ENCODE data around the gene FAM78A.
"Not testable (repeated sequence)": the region's sequence is repeated elsewhere in the genome, so short reads cannot be mapped to it uniquely, and the experiment has no call there.

Gene FAM78A

DNA sequence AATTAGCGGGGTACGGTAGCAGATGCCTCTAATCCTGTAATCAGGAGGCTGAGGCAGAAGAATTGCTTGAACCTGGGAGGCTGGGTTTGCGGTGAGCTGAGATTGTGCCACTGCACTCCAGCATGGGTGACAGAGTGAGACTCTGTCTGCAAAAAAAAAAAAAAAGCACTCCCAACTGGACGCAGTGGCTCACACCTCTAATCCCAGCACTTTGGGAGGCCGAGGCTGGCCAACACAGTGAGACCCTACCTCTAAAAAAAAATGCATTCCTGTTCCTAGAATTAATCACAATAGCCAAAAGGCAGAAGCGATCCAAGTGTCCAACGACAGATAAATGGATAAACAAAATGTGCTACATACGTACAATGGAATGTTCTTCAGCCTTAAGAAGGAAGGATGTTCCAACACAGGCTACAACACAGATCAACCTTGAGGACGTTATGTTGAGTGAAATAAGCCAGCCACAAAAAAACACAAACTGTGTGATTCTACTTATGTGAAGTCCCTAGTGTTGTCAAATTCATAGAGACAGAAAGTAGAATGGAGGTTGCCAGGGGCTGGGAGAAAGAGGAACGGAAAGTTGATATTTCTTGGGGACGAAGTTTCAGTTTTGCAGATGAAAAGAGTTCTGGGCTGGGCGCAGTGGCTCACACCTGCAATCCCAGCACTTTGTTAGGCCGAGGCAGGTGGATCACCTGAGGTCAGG, 13.8 kb downstream of the FAM78A start:
- no peak for DNase-seq

DNA sequence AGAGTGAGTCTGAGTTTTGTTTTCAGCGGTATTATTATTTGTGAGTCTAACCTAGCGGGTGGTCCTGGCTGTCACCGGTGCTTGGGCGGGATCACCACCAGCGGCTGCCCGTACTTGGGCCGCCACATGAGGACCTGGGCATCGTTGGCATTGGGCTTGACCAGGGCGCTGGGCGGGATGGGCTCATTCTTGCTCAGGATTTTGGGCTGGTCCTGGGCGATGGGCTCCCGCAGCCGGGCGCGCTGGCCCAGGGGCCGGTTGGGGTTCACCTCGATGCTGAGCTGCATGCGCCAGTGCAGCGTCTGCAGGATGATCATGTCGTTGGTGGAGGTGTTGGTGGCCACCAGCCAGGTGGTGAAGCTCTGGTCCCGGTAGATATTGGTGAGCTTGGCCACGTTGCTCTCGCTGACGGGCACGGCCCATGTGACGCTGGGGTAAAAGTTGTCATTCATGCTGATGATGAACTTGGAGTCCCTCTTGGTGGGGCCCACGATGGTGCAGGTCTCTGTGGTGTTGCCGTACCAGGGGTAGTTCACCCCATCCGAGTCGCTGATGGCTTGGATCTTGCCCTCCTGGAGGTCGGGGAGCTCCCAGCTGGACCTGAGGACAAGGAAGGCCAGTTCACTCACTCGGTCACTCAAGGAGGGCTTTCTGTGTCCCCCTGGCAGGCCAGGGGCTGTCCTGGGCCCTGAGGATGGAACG, 15.4 kb downstream of the FAM78A start:
- DNase-seq: no peak

DNA sequence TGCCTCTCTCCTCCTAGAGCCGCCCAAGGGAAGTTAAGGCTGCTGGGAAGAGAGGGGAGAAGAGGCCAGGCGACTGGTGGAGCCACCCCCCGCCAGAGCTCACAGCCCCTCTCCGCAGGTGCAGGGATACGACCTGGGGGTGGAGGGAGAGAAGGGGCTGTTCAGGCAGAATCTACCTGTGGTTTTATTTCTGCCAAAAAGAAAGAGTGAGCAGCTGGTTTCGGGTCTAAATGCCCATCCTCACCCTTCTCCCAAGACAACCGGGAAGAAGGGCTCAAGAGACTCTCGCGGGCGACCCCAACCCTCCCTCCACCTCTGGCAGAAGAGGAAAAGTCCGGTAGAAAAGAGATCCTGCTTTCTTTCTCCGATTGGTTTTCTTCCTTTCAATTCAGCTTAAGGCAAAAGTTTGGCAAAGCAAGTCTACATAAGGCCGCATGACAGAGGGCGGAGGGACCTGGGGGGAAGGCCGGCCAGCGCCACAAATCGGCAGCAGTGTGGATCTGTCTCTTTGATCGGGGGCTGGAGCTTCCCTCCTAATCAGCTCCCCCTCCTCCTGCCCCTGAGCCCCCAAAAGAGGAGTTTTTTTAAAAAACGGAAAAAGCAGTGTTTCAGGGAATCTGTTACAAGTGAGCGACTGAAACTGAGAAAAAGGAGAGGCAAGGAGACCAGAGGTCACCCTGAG, 16.3 kb downstream of the FAM78A start:
- no peak for DNase-seq

DNA sequence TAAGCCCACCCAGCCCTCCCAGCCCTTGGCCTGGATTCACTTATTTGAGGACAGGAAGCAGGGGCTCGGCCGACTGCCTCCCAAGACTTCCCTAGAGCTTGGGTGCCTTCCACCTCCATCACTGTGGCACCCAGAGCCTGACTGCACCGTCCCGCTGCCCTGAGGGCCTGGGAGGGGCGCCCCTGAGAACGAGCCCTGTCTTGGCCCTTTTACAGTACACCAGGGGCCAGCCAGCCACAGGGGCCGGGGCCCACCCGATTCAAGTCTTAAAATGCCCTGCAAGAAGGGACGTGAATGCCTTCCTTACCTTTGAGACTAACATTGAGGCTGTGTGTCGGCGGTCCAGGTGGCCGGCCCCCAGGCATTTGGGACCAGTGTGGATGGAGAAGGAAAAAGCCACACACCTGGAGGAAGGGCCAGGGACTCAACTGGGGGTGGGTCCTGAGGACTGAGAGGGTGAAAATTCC, 16.8 kb downstream of the FAM78A start:
- DNase-seq: no peak

DNA sequence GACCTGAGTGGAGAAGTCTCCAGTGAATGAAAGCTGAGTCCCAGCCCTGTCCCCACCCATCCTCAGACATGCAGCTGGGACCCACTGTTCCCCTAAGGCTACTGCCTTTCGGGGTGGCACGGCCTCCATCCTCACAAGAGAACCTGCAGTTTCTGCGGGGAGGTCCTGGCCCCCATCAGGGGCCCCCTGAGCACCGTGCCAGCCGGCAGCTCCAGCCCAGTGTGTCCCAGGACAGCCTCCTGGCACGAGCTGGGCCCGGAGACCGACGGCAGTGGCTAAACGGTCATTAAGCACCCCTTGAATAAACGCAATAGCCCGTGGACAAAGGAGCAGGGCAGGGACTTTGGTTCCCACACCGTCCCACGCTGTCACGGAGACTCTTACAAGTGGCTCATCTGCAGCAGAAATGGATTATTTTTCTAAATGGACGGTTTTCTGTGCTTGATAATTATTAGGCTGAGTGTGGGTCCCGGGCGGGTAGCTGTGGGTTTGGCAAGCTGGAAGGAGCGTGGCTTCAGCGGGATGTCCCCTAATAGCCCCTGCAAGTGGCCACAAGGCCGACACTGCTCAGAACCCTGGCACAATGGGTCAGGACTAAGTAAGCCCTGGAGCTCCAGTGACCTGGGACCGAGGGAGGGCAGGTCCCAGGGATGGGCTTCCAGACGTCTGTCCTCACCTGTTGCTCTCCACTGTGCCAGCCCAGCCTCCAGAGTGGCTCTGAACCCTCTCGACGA, 17.4 kb downstream of the FAM78A start:
- no peak for DNase-seq

DNA sequence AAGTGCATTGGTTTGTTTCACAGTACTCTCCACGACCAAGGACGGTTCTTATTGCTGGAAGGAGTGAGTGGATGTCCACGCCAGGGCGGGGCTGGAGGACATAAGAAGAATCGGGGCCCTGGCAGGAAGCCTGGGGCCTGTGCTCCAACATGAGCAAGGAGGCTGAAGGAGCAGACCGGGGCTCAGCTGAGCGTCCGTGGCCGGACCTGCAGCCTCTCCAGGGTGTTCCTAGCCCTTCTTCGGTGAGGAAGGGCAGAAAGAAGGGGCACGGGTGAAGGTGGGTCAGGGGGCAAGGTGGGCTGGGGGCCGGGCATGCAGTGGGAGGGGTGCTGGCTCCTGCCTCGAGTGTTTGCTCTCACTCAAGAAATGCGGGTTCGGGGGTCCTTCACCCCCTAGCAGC, 18.1 kb downstream of the FAM78A start:
- DNase-seq: no peak

DNA sequence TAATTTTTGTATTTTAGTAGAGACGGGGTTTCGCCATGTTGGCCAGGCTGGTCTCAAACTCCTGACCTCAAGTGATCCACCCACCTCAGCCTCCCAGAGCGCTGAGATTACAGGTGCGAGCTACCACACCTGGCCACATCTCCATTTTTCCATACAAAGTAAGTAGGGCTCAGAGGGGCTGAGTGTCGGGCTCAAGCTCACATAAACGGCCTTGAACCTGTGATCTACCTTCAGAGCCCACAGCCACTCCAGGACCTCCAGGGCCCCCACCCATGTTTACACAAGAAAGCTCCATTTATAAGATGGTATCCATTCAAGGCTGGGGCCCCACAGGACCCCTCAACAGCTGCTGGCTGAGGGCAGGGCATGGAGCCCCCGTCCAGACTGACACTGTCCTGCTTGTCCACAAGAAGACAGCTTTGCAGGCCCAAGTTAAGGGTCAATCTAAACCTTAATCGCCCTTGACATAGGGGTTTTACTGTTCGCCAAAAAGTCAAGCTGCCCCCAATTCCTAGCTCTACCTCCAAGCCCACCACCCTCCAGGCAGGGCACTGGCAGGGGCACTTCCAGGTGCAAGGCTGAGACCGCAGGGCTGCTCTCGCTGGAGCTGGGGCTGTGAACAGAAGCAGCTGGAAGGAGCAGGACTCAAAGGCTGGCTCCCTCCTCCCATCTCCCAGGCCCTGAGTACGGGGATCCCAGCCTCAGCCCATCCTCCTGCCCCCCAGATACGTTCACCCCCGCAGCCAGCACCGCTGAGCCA, 18.9 kb downstream of the FAM78A start:
- DNase-seq: no peak

DNA sequence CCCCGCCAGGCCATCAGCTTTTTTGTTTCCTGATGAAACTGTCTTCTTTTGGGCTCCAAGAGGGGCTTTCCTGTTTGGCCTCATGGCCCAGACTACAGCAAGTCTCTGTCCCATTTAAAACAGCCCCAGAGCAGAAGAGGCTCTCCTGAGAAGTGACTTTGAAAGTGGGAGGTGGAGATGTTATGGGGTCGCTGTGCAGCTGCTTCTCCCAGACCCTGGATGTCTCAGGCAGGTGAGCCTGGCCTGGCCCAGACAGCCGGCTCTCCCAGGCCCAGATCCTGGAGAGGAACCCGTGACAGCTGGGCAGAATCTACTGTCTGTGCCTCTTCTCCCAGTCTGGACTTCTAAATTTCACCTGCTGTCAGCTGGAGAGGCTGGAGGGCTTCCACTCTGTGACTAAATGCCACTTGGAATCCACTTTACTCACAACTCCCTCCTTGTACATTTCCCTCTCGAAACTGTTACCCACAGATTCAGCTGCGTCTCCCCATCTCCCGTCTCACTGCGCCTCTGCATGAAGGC, 20.6 kb downstream of the FAM78A start:
- DNase-seq: no peak

DNA sequence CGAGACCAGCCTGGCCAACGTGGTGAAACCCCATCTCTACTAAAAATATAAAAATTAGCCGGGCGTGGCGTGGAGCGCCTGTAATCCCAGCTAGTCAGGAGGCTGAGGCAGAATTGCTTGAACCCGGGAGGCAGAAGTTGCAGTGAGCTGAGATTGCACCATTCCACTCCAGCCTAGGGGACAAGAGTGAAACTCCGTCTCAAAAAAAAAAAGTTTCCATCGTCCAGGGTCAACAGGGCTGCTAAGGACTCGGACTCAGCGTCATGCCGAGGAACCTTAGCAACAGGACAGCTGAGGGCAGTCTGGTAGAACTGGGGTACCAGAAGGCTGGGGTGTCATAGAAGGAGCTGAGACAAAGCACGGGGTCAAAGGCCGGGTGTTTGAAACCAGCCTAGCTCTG, 21.7 kb downstream of the FAM78A start:
- DNase-seq: no peak

DNA sequence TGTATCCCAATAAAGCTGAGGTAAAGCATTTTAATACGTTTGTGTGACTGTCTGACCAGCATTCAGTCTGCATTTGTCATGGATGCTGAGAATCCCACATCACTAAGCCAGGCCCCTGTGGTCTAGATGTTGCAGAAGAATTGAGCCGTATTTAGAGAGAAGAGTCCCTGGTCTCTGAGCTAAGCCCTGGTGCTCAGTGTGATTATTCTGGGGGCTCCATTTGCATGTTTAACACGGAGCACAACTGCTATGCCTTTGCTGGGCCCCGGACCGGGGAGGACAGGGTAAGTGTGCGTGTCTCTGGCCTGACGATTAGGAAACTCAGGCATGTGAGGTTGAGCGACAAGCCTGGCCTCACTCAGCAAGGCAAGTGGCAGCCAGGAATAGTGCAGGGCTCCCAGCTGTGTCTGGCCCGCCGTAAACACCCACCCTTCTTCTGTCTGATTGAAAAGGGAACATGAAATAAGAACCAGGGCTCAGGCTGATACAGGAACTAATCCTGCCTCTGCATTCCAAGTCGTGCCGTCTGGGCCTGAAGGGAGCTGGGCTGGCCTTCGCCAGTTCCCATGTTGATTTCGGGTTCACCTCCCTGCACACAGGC, 22.3 kb downstream of the FAM78A start:
- DNase-seq: no peak

DNA sequence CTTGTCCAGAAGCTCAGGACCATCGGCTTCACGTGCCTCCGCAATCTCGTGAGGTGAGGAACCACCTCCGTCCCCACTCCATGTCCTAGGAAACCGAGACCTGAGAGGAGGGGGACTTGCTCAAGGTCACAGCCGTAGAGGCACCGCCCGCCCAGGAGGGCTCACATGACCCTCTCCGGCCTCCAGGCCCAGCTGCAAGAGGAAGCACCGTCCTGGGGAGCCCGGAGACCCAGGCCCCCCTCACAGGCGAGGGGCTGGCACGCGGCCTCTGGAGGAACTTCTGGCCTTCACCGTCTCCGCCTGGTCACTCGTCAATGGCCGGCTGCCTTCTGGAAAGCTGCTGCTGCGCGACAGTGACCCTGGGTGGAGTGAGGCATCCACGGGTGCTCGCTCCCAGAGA, 24.2 kb downstream of the FAM78A start:
- DNase-seq: no peak

DNA sequence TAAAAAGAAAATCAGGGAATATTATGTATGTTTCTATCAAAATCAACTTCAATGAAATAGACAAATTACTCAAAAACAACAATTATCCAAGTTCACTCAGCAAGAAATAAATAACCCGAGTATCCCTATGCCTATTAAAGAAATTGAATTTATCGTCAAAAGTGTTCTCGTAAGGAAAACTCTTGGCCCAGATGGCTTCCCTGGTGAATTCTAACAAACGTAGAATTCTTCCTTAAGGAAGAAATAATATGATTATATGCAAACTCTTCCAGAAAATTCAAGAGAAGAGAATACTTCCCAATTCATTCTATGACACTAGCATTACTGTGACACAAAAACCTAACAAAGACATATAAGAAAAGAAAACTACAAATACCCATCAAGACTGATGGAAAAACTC, 29.7 kb downstream of the FAM78A start:
- DNase-seq: no peak

DNA sequence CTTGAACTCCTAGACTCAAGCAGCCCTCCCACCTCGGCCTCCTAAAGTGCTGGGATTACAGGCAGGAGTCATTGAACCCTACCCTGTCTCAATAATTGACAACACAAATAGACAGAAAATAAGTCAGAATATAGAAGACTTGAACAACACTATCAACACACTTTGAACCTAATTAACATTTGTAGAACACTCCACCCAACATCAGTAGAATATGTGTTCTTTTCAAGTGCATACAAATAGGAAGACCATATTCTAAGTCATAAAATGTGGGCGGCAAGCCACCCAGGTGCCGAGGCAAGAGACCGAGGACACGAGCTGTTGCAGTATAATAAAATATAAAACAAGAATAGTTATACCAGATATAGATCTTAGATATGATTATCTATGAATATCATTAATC, 32.0 kb downstream of the FAM78A start:
- not testable (repeated sequence) for DNase-seq

DNA sequence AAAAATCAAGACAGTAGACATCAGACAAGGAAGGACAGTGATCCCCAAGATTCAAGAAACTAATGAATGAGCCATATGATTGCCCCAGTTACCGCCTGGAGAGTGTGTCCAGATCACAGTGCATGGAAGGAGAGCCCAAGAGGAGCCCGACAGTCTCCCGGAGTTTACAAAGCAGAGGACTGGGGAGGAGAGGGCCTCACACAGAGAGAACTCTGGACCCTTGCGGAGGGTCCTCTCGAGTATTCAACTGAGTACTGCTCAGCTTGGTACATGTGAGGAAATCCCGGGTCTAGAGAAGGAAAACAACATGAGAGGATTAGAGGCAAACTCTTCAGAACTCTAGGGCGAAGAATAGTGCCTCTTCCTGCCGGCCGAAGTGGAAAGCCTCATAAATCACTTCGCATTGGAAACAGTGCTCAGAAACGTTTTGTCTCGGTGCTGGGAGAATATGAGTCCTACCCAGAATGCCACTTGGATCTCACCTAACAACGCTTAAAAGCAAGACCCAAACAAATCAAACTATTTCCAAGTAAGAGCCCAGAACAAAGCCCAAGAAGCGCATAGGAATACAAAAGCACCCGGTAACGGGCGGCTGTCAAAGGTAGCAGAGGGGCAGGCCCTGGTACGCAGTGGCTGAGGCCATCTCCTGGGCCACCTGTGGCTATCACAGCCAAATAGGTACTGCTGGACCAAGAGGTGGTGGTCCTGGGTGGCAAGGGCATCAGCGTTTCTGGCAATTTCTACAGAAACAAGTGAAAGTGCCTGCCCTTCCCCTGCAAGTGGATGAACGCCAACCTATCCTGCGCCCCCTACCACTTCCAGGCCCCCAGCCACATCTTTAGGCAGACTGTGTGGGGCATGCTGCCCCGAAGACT, 36.0 kb downstream of the FAM78A start:
- DNase-seq: no peak

DNA sequence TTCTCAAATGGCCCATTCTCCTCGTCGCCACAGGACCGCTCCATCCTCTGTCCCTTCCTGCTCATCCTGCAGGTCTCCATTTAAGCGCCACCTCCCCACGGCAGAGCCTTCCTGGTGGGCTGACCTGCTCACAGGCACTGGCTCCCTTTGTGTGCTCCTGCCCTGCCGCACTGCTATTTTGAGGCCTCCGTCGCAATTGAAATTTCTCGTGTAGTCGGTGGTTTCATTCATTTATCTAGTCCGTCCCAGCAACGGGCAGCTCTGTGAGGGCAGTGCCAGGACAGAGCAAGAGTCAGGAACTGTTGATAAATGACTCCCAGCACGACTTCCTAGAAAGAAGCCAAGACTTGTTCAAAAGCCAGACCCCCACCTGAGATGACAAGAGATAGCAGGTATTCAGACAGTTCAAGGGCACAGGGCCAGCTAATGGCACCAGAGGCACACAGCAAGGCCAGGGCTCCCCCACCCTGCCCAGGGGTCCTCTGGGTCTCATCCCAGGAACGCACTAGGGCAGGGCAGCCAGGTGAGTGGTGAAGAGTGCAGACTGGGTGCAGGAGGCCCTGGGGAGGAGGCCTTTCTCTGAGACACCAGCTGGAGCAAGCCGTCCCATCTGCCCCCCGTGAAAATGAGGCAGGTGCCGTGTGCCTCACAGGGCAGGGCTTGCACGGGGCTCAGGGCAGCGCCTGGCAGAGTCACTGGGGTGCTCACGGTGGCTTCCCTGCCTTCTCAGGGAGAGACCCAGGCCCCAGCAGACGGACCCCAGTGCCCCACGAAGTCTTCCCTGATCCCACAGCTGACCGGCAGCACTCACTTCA, 36.9 kb downstream of the FAM78A start:
- no peak for DNase-seq

DNA sequence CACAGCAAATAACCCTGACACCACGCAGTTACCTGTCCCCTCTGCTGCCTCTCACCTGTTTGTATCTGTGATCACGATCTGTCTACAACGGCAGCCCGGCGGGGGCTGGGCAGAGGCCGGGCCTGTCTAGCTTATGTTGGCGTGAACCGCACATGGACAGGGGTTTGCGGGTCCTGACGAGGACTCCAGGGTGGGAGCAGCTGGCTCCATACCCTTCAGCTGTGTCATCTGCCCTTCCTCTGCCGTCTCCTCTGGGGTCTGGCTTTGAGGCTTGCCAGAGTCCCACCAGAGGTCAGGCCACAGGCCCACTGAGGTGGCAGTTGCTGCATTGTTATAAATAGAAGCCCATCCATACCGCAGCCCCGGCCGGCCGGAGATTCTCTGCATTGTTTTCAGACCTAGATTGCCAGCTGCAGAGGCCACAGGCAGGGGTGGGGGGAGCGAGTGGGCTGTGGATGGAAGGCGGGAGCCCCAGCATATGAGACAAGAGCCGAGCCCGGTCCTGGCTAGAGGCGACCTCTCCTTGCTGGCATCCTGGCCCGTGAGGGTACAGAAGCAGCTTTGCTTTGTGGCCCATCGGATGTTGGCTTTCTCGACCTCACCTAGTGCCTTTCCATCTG, 37.8 kb downstream of the FAM78A start:
- DNase-seq: no peak

DNA sequence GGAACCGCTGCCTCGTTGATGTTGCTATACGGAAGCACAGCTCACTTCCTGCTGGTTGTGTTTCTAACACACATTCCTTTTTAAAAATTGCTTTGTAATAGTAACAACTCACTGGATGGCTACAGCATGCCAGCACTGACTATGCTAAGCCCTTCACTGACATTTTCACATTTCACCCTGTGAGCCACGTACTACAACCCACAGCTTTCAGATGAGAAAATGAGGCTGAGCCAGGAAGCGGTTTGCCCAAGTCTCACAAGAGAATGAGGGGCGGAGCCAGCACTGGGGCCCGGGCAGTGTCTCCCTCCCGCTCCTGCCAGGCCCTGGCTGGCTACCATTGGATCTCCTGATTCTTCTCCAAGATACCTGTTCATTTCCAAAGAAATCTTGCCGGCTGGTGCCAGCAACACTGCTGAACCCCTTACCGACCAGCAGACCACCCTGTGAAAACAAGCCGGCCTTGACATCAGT, 38.3 kb downstream of the FAM78A start:
- DNase-seq: no peak

DNA sequence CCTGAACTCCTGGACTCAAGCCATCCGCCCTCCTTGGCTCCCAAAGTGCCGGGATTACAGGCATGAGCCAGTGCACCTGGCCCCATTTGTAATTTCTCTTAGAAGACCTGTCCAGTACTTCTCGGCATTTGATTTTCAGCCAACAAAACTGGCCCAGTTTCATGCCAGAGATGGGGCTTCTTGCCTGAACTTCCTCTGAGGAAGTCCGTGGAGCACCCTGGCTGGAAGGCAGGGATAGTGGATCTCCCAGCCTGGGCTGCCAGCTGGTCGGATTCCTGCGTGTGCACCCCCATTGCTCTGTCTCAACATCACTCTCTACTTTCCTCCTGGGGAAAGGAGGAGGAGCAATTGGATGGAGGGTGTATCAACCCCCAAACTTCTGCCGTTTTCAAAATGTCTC, 39.0 kb downstream of the FAM78A start:
- DNase-seq: no peak

DNA sequence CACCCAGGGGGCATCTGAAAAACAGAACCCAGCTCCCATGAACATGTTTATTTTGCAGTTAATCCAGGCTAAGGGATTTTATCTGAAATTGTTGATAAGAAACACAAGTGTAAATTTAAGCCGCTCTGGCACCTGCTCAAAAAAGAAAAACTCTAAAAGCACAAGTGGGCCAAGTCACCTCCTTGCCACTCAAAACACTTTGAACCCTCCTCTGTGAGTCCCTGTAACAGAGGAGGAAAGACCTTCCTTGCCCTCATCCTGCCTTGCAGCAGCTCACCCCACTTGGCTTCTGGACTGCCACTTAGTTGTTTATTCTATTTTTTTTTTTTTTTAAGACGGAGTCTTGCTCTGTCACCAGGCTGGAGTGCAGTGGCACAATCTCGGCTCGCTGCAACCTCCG, 39.5 kb downstream of the FAM78A start:
- no peak for DNase-seq

Measured in NCI-H1092 (cell line).